Stimulated activated CD4-positive, alpha-beta T cell treated with anti-CD3 and anti-CD28 coated beads, Interleukin-4, amount 100 ng/mL, for 24 hours (primary cell): ENCODE results near the gene LIN28B.
A peak's percentile ranks its signal among the peaks of the same experiment; 100 is the strongest.
"Not testable (repeated sequence)": the region's sequence is repeated elsewhere in the genome, so short reads cannot be mapped to it uniquely, and the experiment has no call there.

Experiments used
- DNase-seq: peaks from one replicate; pipeline ENCODE4 v3.0.0-alpha.2; 2020

Gene LIN28B, protein sequence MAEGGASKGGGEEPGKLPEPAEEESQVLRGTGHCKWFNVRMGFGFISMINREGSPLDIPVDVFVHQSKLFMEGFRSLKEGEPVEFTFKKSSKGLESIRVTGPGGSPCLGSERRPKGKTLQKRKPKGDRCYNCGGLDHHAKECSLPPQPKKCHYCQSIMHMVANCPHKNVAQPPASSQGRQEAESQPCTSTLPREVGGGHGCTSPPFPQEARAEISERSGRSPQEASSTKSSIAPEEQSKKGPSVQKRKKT

DNA sequence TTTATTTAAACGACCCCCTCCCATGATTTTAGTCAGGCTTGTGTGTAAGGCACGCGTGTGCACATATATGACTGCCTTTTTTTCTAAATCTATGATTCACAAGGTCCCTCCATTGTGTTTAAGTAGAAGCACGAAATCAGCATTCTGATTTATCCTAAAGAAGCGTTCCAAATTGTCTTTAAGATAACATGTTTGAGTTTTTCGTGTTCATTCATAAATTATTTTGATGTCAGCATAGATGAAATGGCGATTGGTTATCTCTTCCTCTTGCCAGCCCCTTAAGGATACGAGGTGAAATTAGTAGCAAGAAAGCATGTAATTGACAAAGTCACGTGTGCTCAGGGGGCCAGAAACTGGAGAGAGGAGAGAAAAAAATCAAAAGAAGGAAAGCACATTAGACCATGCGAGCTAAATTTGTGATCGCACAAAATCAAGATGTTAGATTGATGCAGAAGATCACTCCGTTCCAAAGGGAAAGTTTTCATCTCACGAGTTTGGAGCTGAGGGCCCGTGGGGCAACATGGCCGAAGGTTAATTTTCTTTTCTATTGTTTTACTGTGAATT, at the start of gene LIN28B:
Gene LIN28B, plus strand, starts transcription at position 377 of the 564 bp plus-strand sequence. Its CDS starts 144 bp downstream, at position 521.
- no peak for DNase-seq

- no peak for DNase-seq
Observed at GRCh38 chr6:104908031-104908887, 48.6 kb upstream of the LIN28B start.

DNA sequence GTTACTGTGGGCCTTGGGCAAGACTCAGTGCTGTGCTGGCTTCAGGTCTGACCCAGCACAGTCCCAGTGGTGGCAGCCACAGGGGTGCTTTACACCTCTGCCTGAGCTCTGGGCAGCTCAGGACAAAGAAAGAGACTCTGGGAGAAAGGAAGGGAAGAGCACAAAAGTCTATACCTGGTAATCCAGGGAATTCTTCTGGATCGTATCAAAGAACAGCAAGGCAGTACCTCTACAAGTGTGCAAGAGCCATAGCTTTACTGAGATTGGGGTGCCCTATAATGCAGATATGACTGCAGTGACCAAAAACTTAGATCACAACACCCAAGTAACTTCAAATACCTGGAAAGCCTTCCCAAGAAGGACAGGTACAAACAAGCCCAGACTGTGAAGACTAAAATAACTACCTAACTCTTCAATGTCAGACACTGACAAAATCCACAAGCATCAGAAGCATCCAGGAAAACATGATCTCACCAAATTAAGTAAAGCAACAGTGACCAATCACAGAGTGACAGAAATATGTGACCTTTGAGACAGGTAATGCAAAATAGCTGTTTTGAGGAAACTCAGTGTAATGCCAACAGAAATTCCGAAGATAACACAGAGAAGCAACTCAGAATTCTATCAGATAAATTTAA, 47.9 kb upstream of the LIN28B start:
- no peak for DNase-seq

GRCh38 chr6:104921896-104922295, 35.0 kb upstream of the LIN28B start:
- DNase-seq, result no peak

- no peak for DNase-seq
Observed at GRCh38 chr6:104928141-104928540, 28.8 kb upstream of the LIN28B start.

- no peak for DNase-seq
Observed at GRCh38 chr6:104929353-104929752, 27.6 kb upstream of the LIN28B start.

GRCh38 chr6:104930939-104931338, 26.0 kb upstream of the LIN28B start:
- no peak for DNase-seq

DNA sequence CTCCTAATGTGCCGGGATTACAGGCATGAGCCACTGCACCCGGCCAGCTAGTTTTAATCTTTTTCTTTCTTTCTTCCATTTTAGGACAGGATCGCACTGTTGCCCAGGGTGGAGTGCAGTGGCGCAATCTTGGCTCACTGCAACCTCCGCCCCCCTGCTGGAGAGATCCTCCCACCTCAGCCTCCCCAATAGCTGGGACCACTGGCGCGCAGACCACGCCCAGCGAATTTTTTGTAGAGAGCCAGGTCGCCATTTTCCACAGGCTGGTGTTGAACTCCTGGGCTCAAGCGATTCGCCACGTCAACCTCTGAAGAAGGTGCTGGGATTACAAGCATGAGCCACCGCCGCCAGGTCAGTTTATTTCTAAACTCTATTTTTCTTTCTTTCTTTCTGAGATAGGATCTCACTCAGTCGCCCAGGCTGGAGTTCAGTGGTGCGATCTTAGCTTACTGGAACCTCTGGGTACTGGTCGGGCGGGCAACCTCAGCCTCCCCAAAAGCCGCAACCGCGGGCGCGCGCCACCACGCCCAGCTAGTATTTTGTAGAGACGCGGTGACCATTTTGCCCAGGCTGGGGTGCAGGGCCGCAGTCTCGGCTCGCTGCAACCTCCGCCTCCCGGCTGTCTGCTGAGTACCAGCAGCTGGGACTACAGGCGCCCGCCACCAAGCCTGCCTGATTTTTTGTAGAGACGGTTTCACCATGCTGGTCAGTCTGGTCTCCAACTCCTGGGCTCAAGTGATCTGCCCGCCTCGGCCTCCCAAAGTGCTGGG, 20.0 kb upstream of the LIN28B start:
- no peak for DNase-seq

DNA sequence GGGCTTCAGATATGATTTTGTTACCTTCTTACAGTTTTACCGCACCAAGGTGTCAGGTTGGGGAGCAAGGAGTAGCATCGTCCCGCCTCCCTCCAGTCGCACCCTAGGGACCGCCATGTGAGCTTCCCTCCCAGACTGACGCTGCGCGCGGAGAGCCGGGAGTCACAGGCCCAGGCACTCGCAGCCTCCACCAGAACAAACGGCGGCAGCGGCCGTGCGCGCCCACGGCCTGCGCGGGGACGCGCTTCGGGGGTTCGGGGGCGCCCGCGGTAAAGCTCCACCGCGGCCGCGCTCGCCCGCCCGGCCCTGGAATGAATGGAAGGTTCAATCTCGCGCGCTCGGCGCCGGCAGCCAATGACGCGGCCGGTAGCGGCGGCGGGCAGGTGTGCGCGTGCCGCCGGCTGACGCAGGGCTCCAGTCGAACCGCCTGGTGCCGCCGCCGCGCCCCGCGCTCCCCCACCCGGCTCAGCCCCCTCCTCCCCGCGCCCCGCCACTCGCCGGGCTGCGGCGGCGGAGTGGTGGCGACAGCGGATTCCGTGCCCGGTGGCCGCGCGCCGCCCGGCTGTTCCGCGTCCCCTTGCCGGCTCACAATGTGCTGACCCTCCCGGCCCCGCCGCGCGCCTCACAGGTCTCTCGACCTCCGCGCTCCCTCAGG, 16.5 kb upstream of the LIN28B start:
- no peak for DNase-seq

GRCh38 chr6:104940893-104941728, 15.8 kb upstream of the LIN28B start:
- peak; percentile 19 for DNase-seq

GRCh38 chr6:104941729-104942091, 15.2 kb upstream of the LIN28B start:
- no peak for DNase-seq

DNA sequence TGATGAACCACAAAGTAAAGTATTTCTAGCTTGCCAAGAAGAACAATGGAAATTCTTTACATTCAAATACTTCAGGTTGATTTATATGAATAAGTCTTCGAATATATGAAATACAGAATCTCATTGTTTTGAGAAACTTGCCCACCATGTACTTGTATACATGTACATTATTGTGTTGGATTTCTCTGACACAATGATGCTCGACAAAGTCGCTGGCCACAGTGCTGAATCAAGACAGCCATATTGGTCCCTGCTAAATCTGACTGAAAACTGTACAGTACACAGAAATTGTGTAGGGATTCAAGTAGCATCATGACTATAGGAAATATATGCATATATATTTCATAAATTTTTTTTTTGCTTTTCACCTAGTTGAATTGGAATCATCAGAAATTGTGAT, 13.1 kb upstream of the LIN28B start:
- DNase-seq, result no peak

GRCh38 chr6:104949206-104949605, 7.7 kb upstream of the LIN28B start:
- no peak for DNase-seq

DNA sequence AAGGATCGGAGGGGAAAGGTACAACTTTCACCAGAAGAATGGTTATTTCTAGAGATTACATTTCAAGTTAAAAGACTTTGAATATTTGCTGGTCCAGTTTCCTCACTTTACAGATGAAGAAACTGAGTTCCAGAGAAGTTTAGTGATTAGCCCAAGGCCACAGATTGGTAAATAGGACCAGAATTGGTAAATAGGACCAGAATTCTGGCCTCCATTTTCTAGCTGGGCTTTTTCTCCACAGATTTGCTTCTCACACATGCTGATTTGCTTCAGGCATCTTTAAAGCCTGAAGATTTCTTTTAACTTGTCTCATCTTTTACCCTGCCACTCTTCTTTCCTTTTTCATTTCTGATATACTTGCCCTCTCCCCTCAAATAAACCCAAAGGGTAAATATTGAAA, 5.2 kb upstream of the LIN28B start:
- DNase-seq, result no peak

- DNase-seq, result no peak
Observed at GRCh38 chr6:104952911-104953399, 4.0 kb upstream of the LIN28B start.

GRCh38 chr6:104953400-104954189, 3.3 kb upstream of the LIN28B start:
- not testable (repeated sequence) for DNase-seq

DNA sequence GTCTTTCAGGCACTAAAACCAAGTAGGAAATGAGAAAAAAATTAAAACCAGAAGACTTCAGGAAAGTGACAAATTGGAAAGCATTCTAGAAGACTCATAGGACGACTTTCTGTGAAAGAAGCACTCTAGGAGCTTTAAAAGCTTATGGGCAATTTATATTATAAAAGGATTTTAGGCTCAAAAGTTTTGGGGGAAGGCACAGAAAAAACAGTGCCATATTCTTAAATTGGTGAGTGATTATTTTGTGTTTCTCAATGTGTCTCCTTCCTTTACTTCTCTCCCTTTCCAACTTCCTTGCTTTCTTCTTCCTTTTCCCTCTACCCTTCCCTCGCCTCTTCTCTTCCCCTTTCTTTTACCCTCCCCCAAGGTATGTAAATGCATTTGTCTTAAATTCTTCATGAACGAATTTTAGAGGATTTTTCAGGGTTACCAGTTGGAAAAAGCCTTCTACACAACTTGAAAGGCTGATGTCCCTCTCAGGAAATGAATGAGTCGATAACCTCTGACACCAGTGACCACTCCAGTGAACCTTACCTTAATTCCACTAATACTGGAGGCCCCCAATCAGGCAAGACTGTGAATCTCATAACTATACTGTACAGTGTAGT, 2.6 kb upstream of the LIN28B start:
- DNase-seq, result no peak

GRCh38 chr6:104955491-104955890, 1.4 kb upstream of the LIN28B start:
- DNase-seq, result no peak

DNA sequence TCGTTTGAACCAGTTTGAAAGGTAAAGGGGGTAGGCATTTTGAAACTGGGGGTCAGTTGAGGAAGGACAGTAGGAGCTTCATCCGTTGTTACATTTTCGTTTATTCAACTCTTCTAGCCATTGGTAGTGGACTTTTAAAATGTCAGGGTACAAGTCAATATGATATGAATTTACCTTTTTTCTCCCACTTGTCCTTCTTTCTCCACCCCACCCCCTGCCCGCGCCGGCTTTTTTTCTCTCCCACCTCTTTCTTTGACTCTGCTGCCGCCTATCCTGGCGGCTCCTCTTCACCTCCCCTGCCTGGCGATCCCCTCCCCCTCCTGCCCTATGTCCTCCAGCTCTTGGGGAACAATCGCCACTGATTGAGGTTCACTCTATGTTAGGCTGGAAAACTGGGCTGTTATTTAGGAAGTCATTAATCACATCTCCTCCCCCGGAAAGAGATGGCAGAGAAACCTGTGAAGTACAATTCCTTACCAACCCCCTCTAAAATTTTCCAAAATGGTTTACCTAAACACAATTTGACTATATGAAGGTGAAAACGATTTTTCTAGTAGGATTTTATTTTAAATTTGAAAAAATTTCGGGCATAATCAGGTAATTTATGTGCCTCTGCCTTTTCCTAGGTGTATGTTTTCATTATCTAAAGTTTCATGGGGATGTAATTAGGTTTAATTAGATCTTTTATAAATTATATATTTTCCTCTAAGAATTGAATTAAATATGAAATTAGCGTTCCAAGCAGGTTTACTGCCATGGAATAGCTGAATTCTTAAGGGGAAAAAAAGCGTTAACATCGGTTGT, 778 bp upstream of the LIN28B start:
- no peak for DNase-seq
